ENCODE measurements around the gene ZP2.
"Not testable (repeated sequence)": the region's sequence is repeated elsewhere in the genome, so short reads cannot be mapped to it uniquely, and the experiment has no call there.

The ZP2 gene

GRCh38 chr16:21169249-21169981 is 42.0 kb downstream of the ZP2 start:
- no peak for DNase-seq

DNA sequence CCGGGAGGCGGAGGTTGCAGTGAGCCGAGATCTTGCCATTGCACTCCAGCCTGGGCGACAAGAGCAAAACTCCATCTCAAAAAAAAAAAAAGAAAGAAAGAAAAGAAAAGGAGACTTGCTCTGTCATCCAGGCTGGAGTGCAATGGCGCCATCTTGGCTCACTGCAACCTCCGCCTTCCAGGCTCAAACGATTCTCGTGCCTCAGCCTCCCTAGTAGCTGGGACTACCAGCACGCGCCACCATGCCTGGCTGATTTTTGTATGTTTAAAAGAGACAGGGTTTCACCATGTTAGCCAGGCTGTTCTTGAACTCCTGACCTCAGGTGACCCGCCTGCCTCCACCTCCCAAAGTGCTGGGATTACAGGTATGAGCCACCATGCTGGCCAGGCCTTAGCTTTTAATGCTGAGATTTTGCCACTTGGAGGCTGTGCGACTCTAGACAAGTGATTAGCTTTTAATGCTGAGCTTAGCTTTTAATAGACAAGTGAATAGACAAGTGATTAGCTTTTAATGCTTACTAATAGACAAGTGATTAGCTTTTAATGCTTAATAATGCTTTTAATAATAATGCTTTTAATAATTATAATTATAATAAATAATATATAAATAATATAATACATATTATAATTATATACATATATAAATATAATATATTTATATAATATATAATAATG is 43.3 kb downstream of the ZP2 start:
- DNase-seq, result no peak

DNA sequence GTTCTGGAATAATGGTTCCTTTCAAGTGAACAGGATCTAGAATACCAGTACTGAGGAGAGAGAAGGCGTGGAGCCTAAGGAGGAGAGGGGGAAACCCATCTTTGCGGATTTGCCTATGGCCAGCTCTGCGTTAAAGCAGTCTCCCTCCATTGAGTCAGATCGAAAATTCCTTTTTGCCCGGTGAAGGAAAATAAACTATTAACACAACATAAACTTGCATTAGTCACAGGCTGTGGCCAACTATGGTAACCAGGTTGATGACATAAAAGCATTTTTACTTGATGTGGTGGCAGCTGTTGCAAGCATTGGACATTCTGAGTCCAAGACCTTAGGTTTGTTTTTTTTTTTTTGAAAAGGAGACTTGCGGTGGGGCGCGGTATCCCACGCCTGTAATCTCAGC is 44.0 kb downstream of the ZP2 start:
- DNase-seq, result no peak

DNA sequence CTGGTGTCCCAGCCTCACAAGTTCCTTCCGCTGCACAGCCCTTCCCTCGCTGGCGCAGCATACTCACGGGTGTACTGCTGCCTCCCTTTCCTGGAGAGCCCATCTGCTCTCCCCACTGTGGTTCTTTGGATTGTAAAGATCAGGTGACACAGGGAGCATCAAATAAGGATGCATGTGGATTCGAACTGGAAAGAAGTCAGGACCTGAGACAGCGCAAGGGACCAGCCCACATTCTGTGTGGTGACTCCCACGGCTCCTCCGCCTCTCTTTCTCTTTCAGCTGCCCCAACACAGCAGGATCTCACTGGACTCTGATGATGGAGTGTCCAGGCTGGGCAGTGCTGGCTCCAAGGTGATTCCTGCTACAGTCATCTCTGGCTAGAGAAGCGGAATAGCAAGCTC is 44.8 kb downstream of the ZP2 start:
- DNase-seq, result no peak

- no peak for DNase-seq
Measured at GRCh38 chr16:21164521-21165168, 46.7 kb downstream of the ZP2 start.

GRCh38 chr16:21163576-21163975 is 47.8 kb downstream of the ZP2 start:
- DNase-seq, result no peak

DNA sequence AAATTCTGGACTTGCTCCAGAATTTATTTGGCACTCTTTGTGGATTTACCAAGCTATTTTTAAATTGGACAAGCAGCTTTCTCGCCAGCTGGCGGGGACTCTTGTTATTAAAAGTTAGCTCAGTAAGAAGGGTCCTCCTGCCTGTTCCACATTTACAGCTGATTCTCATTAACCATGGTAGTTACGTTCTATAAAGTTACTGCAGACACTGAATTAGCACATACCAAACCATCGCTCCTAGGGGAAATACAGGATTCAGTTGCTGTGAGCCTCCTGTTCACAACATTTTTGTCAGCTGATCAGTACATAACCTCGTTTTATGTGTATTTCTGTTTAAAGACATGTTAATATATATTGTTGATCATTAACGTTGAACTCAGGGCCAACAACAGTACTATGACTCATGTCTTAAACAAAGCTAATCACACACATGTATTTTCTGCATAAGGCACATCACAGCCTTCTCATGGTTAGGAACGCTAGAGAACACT is 48.7 kb downstream of the ZP2 start:
- peak; percentile 59 for DNase-seq

DNA sequence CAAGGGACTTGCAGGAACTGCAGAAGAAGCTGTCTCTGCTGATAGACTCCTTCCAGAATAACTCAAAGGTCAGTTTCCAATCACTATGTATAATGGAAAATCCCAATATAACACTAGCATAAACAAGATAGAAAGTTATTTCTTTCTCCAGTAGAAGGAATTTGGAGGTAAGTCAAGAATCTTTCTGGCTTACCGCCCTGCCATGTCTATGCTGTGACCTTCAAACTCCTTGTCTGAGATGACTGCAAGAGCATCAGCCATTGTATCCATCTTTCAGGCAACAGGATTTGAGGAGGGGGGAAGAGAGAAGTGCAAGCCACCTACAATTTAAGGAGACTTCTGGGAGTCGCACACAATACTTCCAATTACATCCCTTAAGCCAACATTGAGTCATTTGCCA is 50.2 kb downstream of the ZP2 start:
- DNase-seq, result no peak

- no peak for DNase-seq
Measured at GRCh38 chr16:21160276-21160675, 51.1 kb downstream of the ZP2 start.

- DNase-seq, result no peak
Measured at GRCh38 chr16:21159281-21159951, 52.0 kb downstream of the ZP2 start.

DNA sequence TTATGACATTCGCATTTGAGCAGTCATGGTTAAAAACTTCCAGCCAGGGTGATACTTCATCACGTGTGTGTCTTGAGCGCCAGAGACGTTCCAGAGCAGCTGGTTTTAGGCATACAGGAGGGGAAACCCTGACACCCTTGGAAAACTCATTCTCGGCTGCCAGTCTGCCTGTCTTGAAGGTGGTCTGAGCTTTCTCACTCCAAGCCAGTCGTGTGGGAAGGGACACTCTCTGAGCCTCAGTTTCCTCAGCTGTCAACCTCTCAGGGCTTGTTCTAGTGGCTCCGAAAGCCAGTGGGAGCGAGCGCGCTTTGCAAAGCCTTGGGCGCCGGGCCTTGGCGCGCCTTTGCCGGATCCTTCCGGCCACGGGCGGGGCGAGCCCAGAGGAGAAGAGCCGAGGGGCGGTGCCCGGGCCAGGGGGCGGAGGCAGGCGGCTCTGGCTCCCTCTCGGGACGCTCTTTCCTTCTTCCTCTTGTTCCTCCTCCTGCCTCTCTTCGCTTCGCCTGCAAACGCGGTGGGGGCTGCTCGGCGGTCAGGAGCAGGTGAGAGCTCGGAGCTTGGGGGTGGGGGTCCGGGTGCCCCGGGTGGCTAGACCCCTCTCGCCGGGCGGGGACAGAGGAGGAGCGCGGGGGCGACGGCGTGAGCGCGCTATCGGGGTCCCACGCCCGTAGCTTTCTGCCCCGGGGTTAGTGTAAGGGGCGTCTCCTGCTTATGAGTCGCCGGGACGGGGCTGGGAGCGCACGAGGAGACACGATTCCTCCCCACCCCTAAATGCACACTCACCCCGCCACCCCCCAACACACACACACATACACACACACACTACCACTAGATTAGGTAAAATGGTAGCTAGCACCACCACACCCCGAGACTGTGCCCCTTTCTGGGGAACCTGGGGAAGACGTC is 52.9 kb downstream of the ZP2 start, which contains the start of gene LDAF1:
TSS of gene LDAF1 (plus strand) at position 467 of the 903 bp plus-strand sequence. CDS start 2,509 bp downstream, outside the sequence.
- no peak for DNase-seq

DNA sequence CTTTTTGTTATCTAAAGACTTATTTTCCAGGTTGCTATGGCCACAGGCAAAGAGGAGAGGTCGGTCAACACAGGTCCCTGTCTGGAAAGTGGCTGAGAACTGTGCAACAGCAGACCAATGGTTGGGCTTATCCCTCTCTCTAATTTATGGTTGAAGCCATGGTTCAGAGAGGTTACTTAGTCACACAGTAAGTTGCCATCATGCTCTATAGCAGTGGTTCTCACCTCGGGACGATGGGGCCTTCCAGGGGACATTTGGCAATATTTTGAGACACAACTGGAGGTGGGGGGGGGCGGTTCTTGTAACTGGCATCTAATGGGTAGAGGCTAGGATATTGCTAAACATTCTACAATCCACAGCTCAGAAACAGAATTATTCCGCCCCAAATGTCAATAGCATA is 53.7 kb downstream of the ZP2 start:
- no peak for DNase-seq

DNA sequence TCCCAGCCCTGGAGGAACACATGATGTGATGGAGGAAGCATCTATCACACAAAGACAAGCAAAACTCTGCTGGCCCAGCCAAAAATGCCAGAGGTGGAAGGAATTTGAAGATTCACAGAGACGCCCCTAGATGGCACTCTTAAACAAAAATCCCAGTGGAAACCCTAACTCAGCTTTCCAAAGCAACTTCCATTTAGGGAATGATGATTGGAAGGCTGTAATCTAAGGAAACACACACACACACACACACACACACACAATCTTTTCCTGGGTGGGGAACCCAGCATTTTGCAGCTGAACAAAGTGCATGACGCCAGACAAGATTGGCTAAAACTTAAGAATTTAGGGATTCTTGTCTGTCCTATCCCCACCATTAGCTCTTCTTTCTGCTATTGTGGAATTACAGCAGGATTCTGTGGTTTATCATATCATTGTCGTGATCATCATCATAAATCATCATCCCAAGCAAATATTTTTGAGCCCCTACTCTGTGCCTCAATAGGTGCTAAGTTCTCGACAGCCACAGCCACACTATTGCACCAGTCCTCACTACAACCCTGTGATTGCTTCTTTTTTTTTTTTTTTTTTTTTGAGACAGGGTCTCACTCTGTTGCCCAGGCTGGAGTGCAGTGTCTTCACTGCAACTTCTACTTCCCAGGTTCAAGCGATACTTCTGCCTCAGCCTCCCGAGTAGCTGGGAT is 54.5 kb downstream of the ZP2 start:
- peak; percentile 57 for DNase-seq

- not testable (repeated sequence) for DNase-seq
Measured at GRCh38 chr16:21156011-21156410, 55.4 kb downstream of the ZP2 start.

- DNase-seq, result not testable (repeated sequence)
Measured at GRCh38 chr16:21153124-21153729, 58.1 kb downstream of the ZP2 start.

DNA sequence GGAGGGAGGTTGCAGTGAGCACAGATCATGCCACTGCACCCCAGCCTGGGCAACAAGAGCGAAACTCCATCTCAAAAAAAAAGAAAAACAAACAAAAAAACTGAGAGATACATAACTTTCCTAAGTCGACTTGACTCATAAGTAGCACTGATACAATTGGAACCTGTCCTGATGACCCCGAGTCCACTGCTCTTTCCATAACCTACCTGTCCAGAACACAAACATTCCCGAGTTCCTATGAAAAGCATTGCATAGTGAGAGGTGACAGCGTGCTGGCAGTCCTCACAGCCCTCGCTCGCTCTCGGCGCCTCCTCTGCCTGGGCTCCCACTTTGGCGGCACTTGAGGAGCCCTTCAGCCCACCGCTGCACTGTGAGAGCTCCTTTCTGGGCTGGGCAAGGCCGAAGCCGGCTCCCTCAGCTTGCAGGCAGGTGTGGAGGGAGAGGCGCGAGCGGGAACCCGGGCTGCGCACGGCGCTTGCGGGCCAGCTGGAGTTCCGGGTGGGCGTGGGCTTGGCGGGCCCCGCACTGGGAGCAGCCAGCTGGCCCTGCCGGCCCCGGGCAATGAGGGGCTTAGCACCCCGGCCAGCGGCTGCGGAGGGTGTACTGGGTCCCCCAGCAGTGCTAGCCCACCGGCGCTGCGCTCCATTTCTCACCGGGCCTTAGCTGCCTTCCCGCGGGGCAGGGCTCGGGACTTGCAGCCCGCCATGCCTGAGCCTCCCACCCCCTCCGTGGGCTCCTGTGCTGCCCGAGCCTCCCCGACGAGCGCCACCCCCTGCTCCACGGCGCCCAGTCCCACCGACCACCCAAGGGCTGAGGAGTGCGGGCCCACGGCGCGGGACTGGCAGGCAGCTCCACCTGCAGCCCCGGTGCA is 59.0 kb downstream of the ZP2 start:
- DNase-seq, result not testable (repeated sequence)

GRCh38 chr16:21150375-21151001 is 60.9 kb downstream of the ZP2 start, which contains the start of gene DNAH3:
DNAH3 (minus strand) TSS chr16:21150846; CDS start chr16:21150319, 527 bp downstream.
- DNase-seq, result peak; percentile 8
